Peyer's patch (tissue), 4 donors: ENCODE measurements around the gene NRXN3.

Source experiments
- POLR2A ChIP-seq, 2 donors: fragments of 450-650 bp; IDR thresholded peaks; one replicate each; pipeline ENCODE4 v1.5.1; 2017; ENCODE audit warnings: antibody characterized with exemption in 2 of 2, mild to moderate bottlenecking in 2 of 2, moderate library complexity in 2 of 2
- TF ChIP-seq, protein P1 (sequence below), 6 experiments: fragments of 450-650 bp in 4 of 6; fragments of 200-600 bp in 2 of 6; sonication (generic) in 1 of 6; IDR thresholded peaks; one replicate each; pipeline ENCODE4 v1.5.1; 2017 to 2019; ENCODE audit warnings: antibody characterized with exemption in 6 of 6, mild to moderate bottlenecking in 3 of 6, moderate library complexity in 1 of 6

GRCh38 chr14:79442786-79443185 is 1272.6 kb downstream of the NRXN3 start:
- TF ChIP-seq, protein P1, sequence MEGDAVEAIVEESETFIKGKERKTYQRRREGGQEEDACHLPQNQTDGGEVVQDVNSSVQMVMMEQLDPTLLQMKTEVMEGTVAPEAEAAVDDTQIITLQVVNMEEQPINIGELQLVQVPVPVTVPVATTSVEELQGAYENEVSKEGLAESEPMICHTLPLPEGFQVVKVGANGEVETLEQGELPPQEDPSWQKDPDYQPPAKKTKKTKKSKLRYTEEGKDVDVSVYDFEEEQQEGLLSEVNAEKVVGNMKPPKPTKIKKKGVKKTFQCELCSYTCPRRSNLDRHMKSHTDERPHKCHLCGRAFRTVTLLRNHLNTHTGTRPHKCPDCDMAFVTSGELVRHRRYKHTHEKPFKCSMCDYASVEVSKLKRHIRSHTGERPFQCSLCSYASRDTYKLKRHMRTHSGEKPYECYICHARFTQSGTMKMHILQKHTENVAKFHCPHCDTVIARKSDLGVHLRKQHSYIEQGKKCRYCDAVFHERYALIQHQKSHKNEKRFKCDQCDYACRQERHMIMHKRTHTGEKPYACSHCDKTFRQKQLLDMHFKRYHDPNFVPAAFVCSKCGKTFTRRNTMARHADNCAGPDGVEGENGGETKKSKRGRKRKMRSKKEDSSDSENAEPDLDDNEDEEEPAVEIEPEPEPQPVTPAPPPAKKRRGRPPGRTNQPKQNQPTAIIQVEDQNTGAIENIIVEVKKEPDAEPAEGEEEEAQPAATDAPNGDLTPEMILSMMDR (IDR thresholded peaks at IDR 0.05): no peak
- no peak for TF ChIP-seq POLR2A (IDR thresholded peaks at IDR 0.05)
